Progenitor cell of endocrine pancreas (in vitro differentiated cells): Measurements from ENCODE around the gene ZNF195. TPM values are rescaled to one million over a fixed set of nuclear protein-coding genes. Genes with fewer than 3 reads are reported as not detected.
A peak's percentile ranks its signal among the peaks of the same experiment; 100 is the strongest.

Experiments
- DNase-seq: peaks from one replicate; pipeline ENCODE4 v3.0.0; 2021; ENCODE audit warnings: low spot score; ENCODE audit not compliant: unreplicated experiment
- H3K27ac Mint-ChIP-seq: 2 replicates; pipeline ENCODE4 v1.8.0; 2021; ENCODE audit warnings: mild to moderate bottlenecking, moderate library complexity, mixed read lengths
- H3K27me3 Mint-ChIP-seq: 2 replicates; pipeline ENCODE4 v1.8.0; 2021; ENCODE audit warnings: mixed read lengths
- H3K36me3 Mint-ChIP-seq: 2 replicates; pipeline ENCODE4 v1.8.0; 2022; ENCODE audit warnings: mixed read lengths; ENCODE audit not compliant: insufficient read depth
- H3K4me1 Mint-ChIP-seq: 2 replicates; pipeline ENCODE4 v1.8.0; 2021; ENCODE audit warnings: low read depth, mixed read lengths
- H3K4me3 Mint-ChIP-seq: 2 replicates; pipeline ENCODE4 v1.8.0; 2021; ENCODE audit warnings: low read depth, mild to moderate bottlenecking, moderate library complexity, mixed read lengths
- H3K9me3 Mint-ChIP-seq: 2 replicates; pipeline ENCODE4 v1.8.0; 2021; ENCODE audit warnings: low read depth, mixed read lengths
- total RNA-seq: library from RNA; stranded (reverse); gene quantifications from 2 replicates; pipeline ENCODE4 v1.2.1, GENCODE V29; 2021
- TF ChIP-seq, protein P1 (sequence below): fragments of 200-600 bp; sonication (generic); IDR thresholded peaks from one replicate; pipeline ENCODE4 v1.5.0; 2021; ENCODE audit warnings: antibody characterized with exemption, mild to moderate bottlenecking; ENCODE audit not compliant: unreplicated experiment

ZNF195 gene
- total RNA-seq, 1 donor from 2014 or later = 83.9 TPM

DNA sequence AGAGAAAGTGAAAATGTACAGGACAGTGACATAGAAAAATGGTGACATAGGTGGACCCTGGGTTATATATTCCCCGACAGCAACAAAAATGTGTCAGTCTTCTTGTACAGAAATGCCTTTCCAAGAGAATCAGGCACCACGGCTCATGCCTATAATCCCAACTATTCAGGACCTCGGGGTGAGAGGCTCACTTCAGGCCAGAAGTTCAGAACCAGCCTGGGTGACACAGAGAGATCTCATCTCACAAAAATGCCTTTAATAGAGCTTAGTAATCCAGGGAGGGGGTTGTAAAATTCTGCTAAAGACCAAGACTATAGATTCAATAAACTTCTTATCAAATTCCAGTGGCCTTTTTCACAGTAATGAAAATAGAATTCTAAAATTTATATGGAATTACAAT lies 10.7 kb downstream of the ZNF195 start:
- no peak overlapping the region for H3K4me3 Mint-ChIP-seq
- H3K27me3 Mint-ChIP-seq = no peaks in the 10 kb centered on the region
- no peak for DNase-seq
- H3K4me1 Mint-ChIP-seq = no peaks in the 10 kb centered on the region
- peaks cover 89% of the 10 kb centered on the region for H3K36me3 Mint-ChIP-seq
- H3K9me3 Mint-ChIP-seq = peaks cover 50% of the 10 kb centered on the region
- H3K27ac Mint-ChIP-seq = no peak overlapping the region
- TF ChIP-seq, protein P1, sequence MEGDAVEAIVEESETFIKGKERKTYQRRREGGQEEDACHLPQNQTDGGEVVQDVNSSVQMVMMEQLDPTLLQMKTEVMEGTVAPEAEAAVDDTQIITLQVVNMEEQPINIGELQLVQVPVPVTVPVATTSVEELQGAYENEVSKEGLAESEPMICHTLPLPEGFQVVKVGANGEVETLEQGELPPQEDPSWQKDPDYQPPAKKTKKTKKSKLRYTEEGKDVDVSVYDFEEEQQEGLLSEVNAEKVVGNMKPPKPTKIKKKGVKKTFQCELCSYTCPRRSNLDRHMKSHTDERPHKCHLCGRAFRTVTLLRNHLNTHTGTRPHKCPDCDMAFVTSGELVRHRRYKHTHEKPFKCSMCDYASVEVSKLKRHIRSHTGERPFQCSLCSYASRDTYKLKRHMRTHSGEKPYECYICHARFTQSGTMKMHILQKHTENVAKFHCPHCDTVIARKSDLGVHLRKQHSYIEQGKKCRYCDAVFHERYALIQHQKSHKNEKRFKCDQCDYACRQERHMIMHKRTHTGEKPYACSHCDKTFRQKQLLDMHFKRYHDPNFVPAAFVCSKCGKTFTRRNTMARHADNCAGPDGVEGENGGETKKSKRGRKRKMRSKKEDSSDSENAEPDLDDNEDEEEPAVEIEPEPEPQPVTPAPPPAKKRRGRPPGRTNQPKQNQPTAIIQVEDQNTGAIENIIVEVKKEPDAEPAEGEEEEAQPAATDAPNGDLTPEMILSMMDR = no peak

DNA sequence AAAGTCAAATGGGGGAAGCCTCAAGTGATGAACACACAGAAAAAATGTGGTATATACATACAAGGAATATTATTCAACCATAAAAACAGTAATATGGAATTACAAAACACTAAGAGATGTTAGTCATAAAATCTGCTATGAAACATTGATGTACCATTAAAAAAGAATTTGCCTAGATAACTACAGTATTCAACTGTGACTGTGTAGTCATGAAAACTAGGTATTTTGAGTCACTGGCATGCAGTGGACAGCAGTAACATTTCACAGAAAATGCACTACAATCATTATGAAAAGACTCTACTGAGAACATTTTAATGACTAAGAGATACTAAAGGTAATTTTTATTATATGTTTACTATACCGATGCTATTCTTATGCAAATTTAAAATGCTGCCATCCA lies 11.7 kb downstream of the ZNF195 start:
- Mint-ChIP-seq H3K4me3 (no peak overlapping the region), H3K36me3 (peaks cover 88% of the 10 kb centered on the region), H3K9me3 (peaks cover 60% of the 10 kb centered on the region), H3K27ac (no peak overlapping the region), H3K4me1 (no peaks in the 10 kb centered on the region), H3K27me3 (no peaks in the 10 kb centered on the region)
- TF ChIP-seq, protein P1 = no peak
- DNase-seq = no peak

DNA sequence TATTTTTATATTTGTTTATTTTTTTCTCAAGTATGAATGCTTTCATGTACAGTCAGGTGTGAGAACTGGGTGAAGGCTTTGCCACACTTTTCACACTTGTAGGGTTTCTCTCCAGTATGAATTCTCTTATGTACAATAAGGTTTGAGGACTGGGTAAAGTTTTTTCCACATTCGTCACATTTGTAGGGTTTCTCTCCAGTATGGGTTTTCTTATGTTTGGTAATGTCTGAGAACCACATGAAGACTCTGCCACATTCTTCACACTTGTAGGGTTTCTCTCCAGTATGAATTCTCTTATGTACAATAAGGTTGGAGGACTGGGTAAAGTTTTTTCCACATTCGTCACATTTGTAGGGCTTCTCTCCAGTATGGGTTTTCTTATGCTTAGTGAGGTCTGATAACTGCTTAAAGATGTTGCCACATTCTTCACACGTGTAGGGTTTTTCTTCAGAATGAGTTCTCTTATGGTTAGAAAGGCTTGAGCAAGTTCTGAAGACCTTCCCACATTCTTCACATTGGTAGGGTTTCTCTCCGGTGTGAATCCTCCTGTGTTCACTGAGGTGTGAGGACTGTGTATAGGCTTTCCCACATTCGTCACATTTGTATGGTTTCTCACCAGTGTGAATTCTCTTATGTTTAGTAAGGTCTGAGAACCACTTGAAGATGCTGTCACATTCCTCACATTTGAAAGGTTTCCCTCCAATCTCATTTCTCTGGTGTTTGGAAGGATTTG lies 19.7 kb downstream of the ZNF195 start:
- Mint-ChIP-seq H3K9me3 (peaks cover 74% of the 10 kb centered on the region), H3K4me3 (no peak overlapping the region), H3K27ac (peak overlapping the region; percentile 20), H3K4me1 (no peaks in the 10 kb centered on the region), H3K27me3 (no peaks in the 10 kb centered on the region), H3K36me3 (peaks cover 82% of the 10 kb centered on the region)
- DNase-seq = no peak
- TF ChIP-seq, protein P1 = no peak

DNA sequence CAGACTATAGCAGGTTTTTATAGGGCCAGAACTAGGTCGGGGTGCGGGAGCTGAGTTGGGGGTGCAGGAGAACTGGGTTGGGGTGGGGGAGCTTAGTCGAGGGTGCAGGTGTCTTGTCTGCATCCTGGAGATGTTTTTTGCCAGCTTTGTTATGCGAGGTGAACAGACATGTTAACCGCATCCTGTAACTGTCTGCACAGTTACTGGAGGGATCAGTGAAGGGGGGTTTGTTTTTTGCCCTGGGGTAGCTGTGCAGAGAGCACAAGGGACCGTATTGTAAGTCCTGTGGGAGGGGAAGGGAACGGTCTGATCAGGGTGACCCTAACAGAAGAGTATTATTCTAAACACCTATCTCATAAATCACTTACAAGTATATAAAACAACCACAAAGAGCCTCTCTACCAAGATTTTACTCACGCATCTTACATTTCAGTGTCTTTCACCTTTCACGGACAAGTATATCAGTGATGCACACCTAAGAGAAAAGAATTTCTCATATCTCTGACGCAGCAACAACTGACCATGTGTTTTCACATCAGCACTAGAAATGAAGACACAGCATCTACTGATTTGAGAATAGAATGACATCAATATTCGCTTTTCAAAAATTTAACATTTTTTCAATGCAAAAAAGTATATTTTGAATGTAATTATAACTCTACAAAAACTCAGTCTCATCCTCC lies 20.8 kb downstream of the ZNF195 start:
- Mint-ChIP-seq H3K9me3 (peaks cover 65% of the 10 kb centered on the region), H3K27ac (peak overlapping the region; percentile 75), H3K4me3 (no peak overlapping the region), H3K4me1 (no peaks in the 10 kb centered on the region), H3K27me3 (no peaks in the 10 kb centered on the region), H3K36me3 (peaks cover 71% of the 10 kb centered on the region)
- TF ChIP-seq, protein P1 = no peak
- no peak for DNase-seq

DNA sequence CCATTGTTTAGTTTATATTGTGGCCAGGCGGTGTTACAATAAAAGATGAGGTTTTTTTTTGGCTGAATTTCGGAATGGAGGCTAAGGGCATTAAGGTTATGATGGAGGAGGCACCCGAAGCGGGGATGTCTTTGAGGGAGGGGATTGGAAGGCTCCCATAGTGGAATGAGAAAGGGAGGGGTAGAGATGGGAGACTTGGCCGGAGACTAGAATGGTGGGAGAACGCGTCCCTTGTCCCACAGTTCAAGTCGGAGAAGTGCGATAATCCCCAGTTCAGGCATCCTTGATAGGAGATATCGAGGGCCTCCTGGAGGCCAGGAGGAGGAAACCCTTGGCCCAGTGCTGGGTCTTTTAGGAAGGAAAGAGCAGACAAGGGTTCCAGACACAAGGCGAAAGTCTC lies 21.6 kb downstream of the ZNF195 start:
- no peak for DNase-seq
- peaks cover 63% of the 10 kb centered on the region for H3K36me3 Mint-ChIP-seq
- TF ChIP-seq, protein P1 = no peak
- no peaks in the 10 kb centered on the region for H3K4me1 Mint-ChIP-seq
- H3K4me3 Mint-ChIP-seq = no peak overlapping the region
- peaks cover 57% of the 10 kb centered on the region for H3K9me3 Mint-ChIP-seq
- H3K27ac Mint-ChIP-seq = peak overlapping the region; percentile 75
- no peaks in the 10 kb centered on the region for H3K27me3 Mint-ChIP-seq
